Tracheal epithelial cell (primary cell): Measurements from ENCODE around the gene TREML2. TPM values are rescaled to one million over a fixed set of nuclear protein-coding genes. Genes with fewer than 3 reads are reported as not detected.

ENCODE experiments used
- total RNA-seq: library from RNA; depleted of rRNA; stranded (reverse); fragments of >200 nt; gene quantifications from 2 replicates; pipeline ENCODE4 v1.2.1, GENCODE V29; 2014

The TREML2 gene
- total RNA-seq = not detected in 2 replicates

GRCh38 chr6:41200901-41201763 lies at the start of gene TREML2:
TREML2 (minus strand) TSS chr6:41201149; CDS start chr6:41201008, 141 bp downstream.

DNA sequence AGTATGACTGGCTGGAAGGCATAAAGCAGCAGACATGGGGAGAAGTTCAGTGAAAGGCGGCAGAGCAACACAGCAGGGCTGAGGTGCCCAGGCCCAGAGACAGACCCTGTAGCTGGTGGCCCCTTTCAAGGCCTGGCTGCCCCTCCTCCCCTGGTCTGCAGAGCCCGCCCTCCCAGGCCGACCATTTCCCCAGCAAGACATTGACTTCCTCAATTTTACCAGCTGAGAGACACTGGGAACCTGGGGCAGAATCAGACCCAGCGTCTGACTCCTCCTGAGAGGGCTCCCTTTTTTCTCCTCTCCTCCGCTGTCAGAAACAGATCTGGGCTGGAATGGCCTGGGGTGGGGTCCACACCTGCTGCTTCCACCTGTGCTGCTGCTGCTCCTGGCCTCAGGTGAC lies 27.1 kb upstream of the TREML2 start, which contains the start of gene TREML4:
Gene TREML4 (plus strand): TSS at position 254 of the 400 bp plus-strand sequence. CDS start 79 bp downstream, at position 333.

GRCh38 chr6:41162687-41163418 lies 38.1 kb downstream of the TREML2 start, which contains the start of gene TREM2:
TREM2 (minus strand) TSS chr6:41163116; CDS start chr6:41163082, 34 bp downstream.

GRCh38 chr6:41153992-41154625 lies 46.8 kb downstream of the TREML2 start, which contains the start of gene TREML1:
TREML1 (minus strand) TSS chr6:41154347; CDS start chr6:41154288, 59 bp downstream.

Other genes starting within 250 kb of the TREML2 start
- 0.43 and 1.2 TPM in 2 replicates for gene UNC5CL, start 161.9 kb downstream of the TREML2 start, total RNA-seq
- gene TSPO2, start 158.7 kb downstream of the TREML2 start, total RNA-seq = not detected in 2 replicates
- not detected in 2 replicates for gene APOBEC2, start 147.9 kb downstream of the TREML2 start, total RNA-seq
- gene OARD1, start 128.8 kb downstream of the TREML2 start, total RNA-seq = 8.2 and 16.2 TPM in 2 replicates
- 11.9 and 14.9 TPM in 2 replicates for gene NFYA, start 128.2 kb downstream of the TREML2 start, total RNA-seq
- gene TREML1, start 46.8 kb downstream of the TREML2 start, total RNA-seq = not detected in 2 replicates
- gene TREM2, start 38.0 kb downstream of the TREML2 start, total RNA-seq = 2.8 and 3.1 TPM in 2 replicates
- gene TREML4, start 27.2 kb upstream of the TREML2 start, total RNA-seq = not detected in 2 replicates
- gene TREM1, start 85.5 kb upstream of the TREML2 start, total RNA-seq = 0.72 TPM in 1 of 2 replicates, not detected in the other
- not detected in 2 replicates for gene NCR2, start 134.5 kb upstream of the TREML2 start, total RNA-seq